K562 (cell line): ENCODE data around the gene ATP8A1. TPM values are rescaled to one million over a fixed set of nuclear protein-coding genes. Genes with fewer than 3 reads are reported as not detected.

Source experiments
- ATAC-seq: fragments of 200-7000 bp; cut with Tn5 transposase; 3 replicates; pipeline ENCODE4 v1.9.1; 2020; ENCODE audit warnings: moderate library complexity
- BruUV-seq: library from RNA; stranded (reverse); fragments of 400-500 nt; replicated peaks from 2 replicates; lab custom pipeline; 2021; lab: Mats Ljungman, UMichigan
- CTCF ChIA-PET: fragments of 300-600 bp; formaldehyde crosslinking; extraction: SDS; loops from one replicate; lab custom pipeline; 2021; ENCODE audit warnings: low intra/inter-chr PET ratio; lab: Yijun Ruan, JAX
- POLR2A ChIA-PET: fragments of 300-600, 350-650 bp; sonication (Branson Sonifier 250); formaldehyde crosslinking; extraction: SDS; loops from one replicate; lab custom pipeline; 2021; ENCODE audit warnings: antibody characterized with exemption, inconsistent platforms; lab: Yijun Ruan, JAX
- DNase-seq, 4 experiments: peaks; one replicate each; pipeline versions ENCODE4 v3.0.0 to v3.0.0-alpha.2; 2011 to 2018; ENCODE audit warnings: low spot score in 3 of 4, mixed read lengths in 3 of 4; ENCODE audit errors: extremely low read depth in 1 of 4
- FAIRE-seq: peaks from 2 replicates; lab custom pipeline; 2011; peaks lifted over from hg19 to GRCh38; lab: Jason Lieb, UNC
- H2AFZ ChIP-seq: 2 replicates; pipeline ENCODE4 v1.6.0; 2011; ENCODE audit warnings: low read depth, low read length, control low read depth, inconsistent platforms
- H3K27ac ChIP-seq: fragments of 200-600 bp; 3 replicates; pipeline ENCODE4 v1.8.0; 2011; ENCODE audit warnings: low read depth, mild to moderate bottlenecking, control low read depth, inconsistent platforms, low read length, moderate library complexity, mixed read lengths; ENCODE audit errors: extremely low read depth
- H3K27me3 ChIP-seq, 2 experiments: fragments of 300-600 bp in 1 of 2; 2 replicates in 1 of 2; 3 replicates in 1 of 2; pipeline versions ENCODE4 v1.6.0 to v1.8.0; 2011; ENCODE audit warnings: inconsistent platforms in 2 of 2, low read length in 2 of 2, mild to moderate bottlenecking in 1 of 2, mixed read lengths in 1 of 2, moderate library complexity in 1 of 2; ENCODE audit not compliant: control insufficient read depth in 2 of 2, insufficient read depth in 2 of 2
- H3K36me3 ChIP-seq: fragments of 300-600 bp; 3 replicates; pipeline ENCODE4 v1.8.0; 2011; ENCODE audit warnings: mild to moderate bottlenecking, low read length, inconsistent platforms; ENCODE audit not compliant: control insufficient read depth, insufficient read depth
- H3K4me1 ChIP-seq, 2 experiments: fragments of 200-600 bp in 1 of 2; replicated peaks in 1 of 2; 2 replicates in 1 of 2; 3 replicates in 1 of 2; pipeline versions ENCODE4 v1.5.1 to v1.8.0; 2011; ENCODE audit warnings: inconsistent platforms in 2 of 2, low read length in 2 of 2, mild to moderate bottlenecking in 1 of 2, mixed read lengths in 1 of 2, moderate library complexity in 1 of 2; ENCODE audit not compliant: control insufficient read depth in 2 of 2, insufficient read depth in 2 of 2
- H3K4me2 ChIP-seq: 2 replicates; pipeline ENCODE4 v1.6.1; 2011; ENCODE audit warnings: low read length, control low read depth, inconsistent platforms, mixed read lengths; ENCODE audit not compliant: insufficient read depth
- H3K4me3 ChIP-seq: fragments of 200-600 bp; sonication (generic), shearing (Covaris generic); 2 replicates; pipeline ENCODE4 v1.5.1; 2016; ENCODE audit warnings: control low read depth, inconsistent platforms
- H3K79me2 ChIP-seq: fragments of 200-600 bp; 3 replicates; pipeline ENCODE4 v1.8.0; 2011; ENCODE audit warnings: low read length, inconsistent platforms; ENCODE audit not compliant: control insufficient read depth, insufficient read depth
- H3K9ac ChIP-seq, 2 experiments: 2 replicates each; pipeline versions ENCODE4 v1.6.0 to v1.6.1; 2011; ENCODE audit warnings: low read depth in 2 of 2, low read length in 2 of 2, control low read depth in 1 of 2, inconsistent platforms in 1 of 2, mild to moderate bottlenecking in 1 of 2, mixed read lengths in 1 of 2; ENCODE audit not compliant: insufficient read depth in 1 of 2
- H3K9me1 ChIP-seq: one replicate; pipeline ENCODE4 v1.6.0; 2011; ENCODE audit warnings: inconsistent platforms, mild to moderate bottlenecking, low read length, moderate library complexity; ENCODE audit not compliant: control insufficient read depth, insufficient read depth
- H3K9me3 ChIP-seq: replicated peaks from 2 replicates; pipeline ENCODE4 v1.5.1; 2011; ENCODE audit warnings: low read depth, low read length, inconsistent platforms; ENCODE audit not compliant: control insufficient read depth, insufficient read depth
- H4K20me1 ChIP-seq: replicated peaks from 2 replicates; pipeline ENCODE4 v1.6.1; 2011; ENCODE audit warnings: low read length, inconsistent platforms, mixed read lengths; ENCODE audit not compliant: control insufficient read depth, insufficient read depth
- HCFC1 ChIP-seq: IDR thresholded peaks from 2 replicates; pipeline ENCODE4 v1.6.1; 2012; ENCODE audit warnings: low read depth, low read length, improper control_type of control experiment
- POLR2B ChIP-seq: fragments of 450-650 bp; IDR thresholded peaks from 2 replicates; pipeline ENCODE4 v1.6.1; 2018; ENCODE audit warnings: low read depth; ENCODE audit not compliant: partially characterized antibody
- PRPF4 ChIP-seq: fragments of 200-400 bp; formaldehyde crosslinking; IDR thresholded peaks from one replicate; pipeline ENCODE4 v1.6.1; 2017; ENCODE audit warnings: low read length, low read depth, mild to moderate bottlenecking; ENCODE audit not compliant: insufficient read depth, poor library complexity, severe bottlenecking
- SOX6 ChIP-seq: fragments of 450-650 bp; IDR thresholded peaks from 2 replicates; pipeline ENCODE4 v1.6.1; 2014; ENCODE audit warnings: mild to moderate bottlenecking
- XRCC3 ChIP-seq: fragments of 450-650 bp; IDR thresholded peaks from 2 replicates; pipeline ENCODE4 v1.6.1; 2017; ENCODE audit warnings: mild to moderate bottlenecking, moderate library complexity
- ZNF561 ChIP-seq: fragments of 450-650 bp; formaldehyde crosslinking; conservative IDR thresholded peaks from 2 replicates; pipeline ENCODE4 v1.4.0; 2020; ENCODE audit warnings: mild to moderate bottlenecking, moderate library complexity
- WGBS: fragments of 100-300 bp; shearing (Covaris generic); methylation state at CpG from one replicate; pipeline ENCODE4 v1.1.6; 2016; ENCODE audit warnings: low coverage, mixed read lengths; ENCODE audit not compliant: insufficient coverage; ENCODE audit errors: missing lambda C conversion rate; 5-methylcytosine and 5-hydroxymethylcytosine counted together
- in situ Hi-C: fragments of 300-500 bp; cut with MboI; formaldehyde crosslinking; loops from 4 replicates; pipeline ENCODE4 v1.15.0; 2018; ENCODE audit warnings: inconsistent platforms, mixed read lengths
- intact Hi-C: fragments of 100-400 bp; cut with micrococcal nuclease; formaldehyde crosslinking; loops from 2 replicates; pipeline ENCODE4 v1.14.2; 2022
- polyA plus RNA-seq, 8 experiments: library from polyadenylated mRNA; depleted of rRNA in 4 of 8; stranded (reverse) in 5 of 8; unstranded in 3 of 8; fragments of >200 nt; fragmentation: Nextera tagmentation in 2 of 8; fragmentation: Illumina TruSeq in 1 of 8; extraction: Ambion mirVana in 2 of 8; extraction: Trizol in 1 of 8; gene quantifications; 2 replicates each; pipeline versions ENCODE4 v1.2.1 to v1.2.3, GENCODE V29; 2011 to 2014; ENCODE audit warnings: inconsistent platforms in 1 of 8, missing spikeins in 1 of 8
- total RNA-seq, 7 experiments: library from RNA; depleted of rRNA in 6 of 7; stranded (reverse); fragments of >200 nt in 6 of 7; fragmentation: Illumina TruSeq in 2 of 7; extraction: Trizol in 2 of 7; gene quantifications; 2 replicates each; pipeline versions ENCODE4 v1.2.1 to v1.2.3, GENCODE V29; 2011 to 2021; ENCODE audit warnings: low replicate concordance in 1 of 7
- TF ChIP-seq, protein P1 (sequence below): sonication (generic); formaldehyde crosslinking; IDR thresholded peaks from 2 replicates; pipeline ENCODE4 v1.4.0; 2020; ENCODE audit warnings: mild to moderate bottlenecking, missing genetic modification reagents
- TF ChIP-seq, protein P2 (sequence below): sonication (generic); formaldehyde crosslinking; IDR thresholded peaks from 2 replicates; pipeline ENCODE4 v1.8.0; 2022; ENCODE audit warnings: mild to moderate bottlenecking, missing genetic modification reagents, borderline replicate concordance
- TF ChIP-seq, protein P3 (sequence below): fragments of 450-650 bp; formaldehyde crosslinking; IDR thresholded peaks from 2 replicates; pipeline ENCODE4 v1.4.0; 2020; ENCODE audit warnings: mild to moderate bottlenecking, moderate library complexity
- TF ChIP-seq, protein P4 (sequence below): fragments of 250-450 bp; sonication (Bioruptor Pico); IDR thresholded peaks from 2 replicates; pipeline ENCODE4 v1.4.0; 2020; ENCODE audit warnings: mild to moderate bottlenecking, moderate library complexity, borderline replicate concordance
- TF ChIP-seq, protein P5 (sequence below): fragments of 200-800 bp; sonication (Bioruptor generic); IDR thresholded peaks from 2 replicates; pipeline ENCODE4 v1.6.1; 2017; ENCODE audit warnings: missing genetic modification characterization, missing compliant biosample characterization

The ATP8A1 gene
- total and polyA plus RNA-seq, 9 of the 15 experiments (the other 6 are each of a cell fraction or from before 2014, with no cell fraction given): 0.05 to 0.29 (median 0.07) TPM; not detected in 2

DNA sequence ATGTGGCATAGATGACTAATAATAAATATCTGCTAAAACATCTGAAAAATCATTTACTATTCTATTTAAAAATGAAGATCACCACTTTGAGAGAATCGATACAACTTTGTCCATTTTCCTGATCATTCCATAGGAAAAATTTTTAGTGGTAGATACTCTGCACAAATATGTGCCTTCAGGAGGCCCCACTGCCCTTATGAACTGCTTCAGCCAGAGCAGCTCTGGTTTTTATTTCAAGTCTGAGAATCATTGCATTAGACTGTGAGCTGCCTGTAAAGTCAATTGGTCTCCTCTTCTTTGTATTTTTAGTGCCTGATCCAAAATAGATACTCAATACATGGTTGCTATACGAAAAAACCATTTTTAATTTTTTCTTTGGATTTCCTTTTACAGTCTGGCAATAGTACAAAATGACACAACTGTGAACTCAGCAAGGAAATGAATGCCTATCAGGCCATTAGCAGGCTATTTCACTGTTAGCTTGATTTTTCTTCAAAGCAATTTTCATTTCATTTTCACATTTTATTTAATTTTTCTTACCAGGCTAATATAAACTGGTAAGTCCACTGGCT lies 190.5 kb downstream of the ATP8A1 start (continued):
- TF ChIP-seq, protein P1, sequence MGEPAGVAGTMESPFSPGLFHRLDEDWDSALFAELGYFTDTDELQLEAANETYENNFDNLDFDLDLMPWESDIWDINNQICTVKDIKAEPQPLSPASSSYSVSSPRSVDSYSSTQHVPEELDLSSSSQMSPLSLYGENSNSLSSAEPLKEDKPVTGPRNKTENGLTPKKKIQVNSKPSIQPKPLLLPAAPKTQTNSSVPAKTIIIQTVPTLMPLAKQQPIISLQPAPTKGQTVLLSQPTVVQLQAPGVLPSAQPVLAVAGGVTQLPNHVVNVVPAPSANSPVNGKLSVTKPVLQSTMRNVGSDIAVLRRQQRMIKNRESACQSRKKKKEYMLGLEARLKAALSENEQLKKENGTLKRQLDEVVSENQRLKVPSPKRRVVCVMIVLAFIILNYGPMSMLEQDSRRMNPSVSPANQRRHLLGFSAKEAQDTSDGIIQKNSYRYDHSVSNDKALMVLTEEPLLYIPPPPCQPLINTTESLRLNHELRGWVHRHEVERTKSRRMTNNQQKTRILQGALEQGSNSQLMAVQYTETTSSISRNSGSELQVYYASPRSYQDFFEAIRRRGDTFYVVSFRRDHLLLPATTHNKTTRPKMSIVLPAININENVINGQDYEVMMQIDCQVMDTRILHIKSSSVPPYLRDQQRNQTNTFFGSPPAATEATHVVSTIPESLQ (CRISPR knock-in tag): no peak
- TF ChIP-seq POLR2B (no peak), PRPF4 (no peak), HCFC1 (no peak), ZNF561 (no peak)
- TF ChIP-seq, protein P2, sequence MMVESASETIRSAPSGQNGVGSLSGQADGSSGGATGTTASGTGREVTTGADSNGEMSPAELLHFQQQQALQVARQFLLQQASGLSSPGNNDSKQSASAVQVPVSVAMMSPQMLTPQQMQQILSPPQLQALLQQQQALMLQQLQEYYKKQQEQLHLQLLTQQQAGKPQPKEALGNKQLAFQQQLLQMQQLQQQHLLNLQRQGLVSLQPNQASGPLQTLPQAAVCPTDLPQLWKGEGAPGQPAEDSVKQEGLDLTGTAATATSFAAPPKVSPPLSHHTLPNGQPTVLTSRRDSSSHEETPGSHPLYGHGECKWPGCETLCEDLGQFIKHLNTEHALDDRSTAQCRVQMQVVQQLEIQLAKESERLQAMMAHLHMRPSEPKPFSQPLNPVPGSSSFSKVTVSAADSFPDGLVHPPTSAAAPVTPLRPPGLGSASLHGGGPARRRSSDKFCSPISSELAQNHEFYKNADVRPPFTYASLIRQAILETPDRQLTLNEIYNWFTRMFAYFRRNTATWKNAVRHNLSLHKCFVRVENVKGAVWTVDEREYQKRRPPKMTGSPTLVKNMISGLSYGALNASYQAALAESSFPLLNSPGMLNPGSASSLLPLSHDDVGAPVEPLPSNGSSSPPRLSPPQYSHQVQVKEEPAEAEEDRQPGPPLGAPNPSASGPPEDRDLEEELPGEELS: no peak

DNA sequence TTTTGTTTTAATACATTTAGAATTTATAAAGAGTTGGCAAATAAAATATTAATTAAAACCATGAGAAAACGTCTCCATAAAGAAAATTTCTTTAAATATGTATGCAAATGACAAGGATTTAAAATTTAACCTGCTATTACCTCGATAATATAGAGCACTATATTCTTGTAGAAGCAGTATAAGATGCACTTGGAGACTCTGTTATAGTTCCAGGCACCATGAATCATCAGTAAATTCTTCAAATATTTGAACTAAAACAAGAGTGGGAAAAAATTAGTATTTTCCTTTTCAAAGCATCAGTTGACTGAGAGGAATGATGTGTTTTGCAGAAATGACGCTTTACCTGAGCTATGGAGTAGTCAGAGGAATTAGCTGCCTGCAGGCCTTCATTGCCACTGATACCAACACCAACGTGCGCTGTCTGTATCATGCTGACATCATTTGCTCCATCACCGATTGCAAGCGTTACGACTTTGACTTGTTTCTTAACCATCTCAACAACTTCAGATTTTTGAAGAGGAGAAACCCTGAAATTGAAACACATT lies 192.3 kb downstream of the ATP8A1 start:
- ChIA-PET CTCF (no interaction called here), POLR2A (no interaction called here)
- WGBS: 3% methylated on average over 8 of the region's 8 CpGs
- no peaks in the 10 kb centered on the region for H4K20me1 ChIP-seq
- no peaks in the 10 kb centered on the region for H3K9me1 ChIP-seq
- H3K4me1 ChIP-seq: no peaks in the 10 kb centered on the region
- no peak for ATAC-seq
- H3K9ac ChIP-seq: no peak overlapping the region
- intact Hi-C loops: no loop called here
- H3K79me2 ChIP-seq: no peaks in the 10 kb centered on the region
- H3K9me3 ChIP-seq: no peaks in the 10 kb centered on the region
- in situ Hi-C loops: no loop called here
- no peak for FAIRE-seq
- H3K27ac ChIP-seq: no peak overlapping the region
- H3K27me3 ChIP-seq: no peaks in the 10 kb centered on the region
- BruUV-seq: no TSS peak
- no peaks in the 10 kb centered on the region for H3K36me3 ChIP-seq
- no peak for DNase-seq
- H2AFZ ChIP-seq: no peak overlapping the region
- H3K4me3 ChIP-seq: no peak overlapping the region
- H3K4me2 ChIP-seq: no peak overlapping the region
- TF ChIP-seq XRCC3 (no peak), SOX6 (no peak)
- TF ChIP-seq, protein P3, sequence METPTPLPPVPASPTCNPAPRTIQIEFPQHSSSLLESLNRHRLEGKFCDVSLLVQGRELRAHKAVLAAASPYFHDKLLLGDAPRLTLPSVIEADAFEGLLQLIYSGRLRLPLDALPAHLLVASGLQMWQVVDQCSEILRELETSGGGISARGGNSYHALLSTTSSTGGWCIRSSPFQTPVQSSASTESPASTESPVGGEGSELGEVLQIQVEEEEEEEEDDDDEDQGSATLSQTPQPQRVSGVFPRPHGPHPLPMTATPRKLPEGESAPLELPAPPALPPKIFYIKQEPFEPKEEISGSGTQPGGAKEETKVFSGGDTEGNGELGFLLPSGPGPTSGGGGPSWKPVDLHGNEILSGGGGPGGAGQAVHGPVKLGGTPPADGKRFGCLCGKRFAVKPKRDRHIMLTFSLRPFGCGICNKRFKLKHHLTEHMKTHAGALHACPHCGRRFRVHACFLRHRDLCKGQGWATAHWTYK: no peak
- TF ChIP-seq, protein P4, sequence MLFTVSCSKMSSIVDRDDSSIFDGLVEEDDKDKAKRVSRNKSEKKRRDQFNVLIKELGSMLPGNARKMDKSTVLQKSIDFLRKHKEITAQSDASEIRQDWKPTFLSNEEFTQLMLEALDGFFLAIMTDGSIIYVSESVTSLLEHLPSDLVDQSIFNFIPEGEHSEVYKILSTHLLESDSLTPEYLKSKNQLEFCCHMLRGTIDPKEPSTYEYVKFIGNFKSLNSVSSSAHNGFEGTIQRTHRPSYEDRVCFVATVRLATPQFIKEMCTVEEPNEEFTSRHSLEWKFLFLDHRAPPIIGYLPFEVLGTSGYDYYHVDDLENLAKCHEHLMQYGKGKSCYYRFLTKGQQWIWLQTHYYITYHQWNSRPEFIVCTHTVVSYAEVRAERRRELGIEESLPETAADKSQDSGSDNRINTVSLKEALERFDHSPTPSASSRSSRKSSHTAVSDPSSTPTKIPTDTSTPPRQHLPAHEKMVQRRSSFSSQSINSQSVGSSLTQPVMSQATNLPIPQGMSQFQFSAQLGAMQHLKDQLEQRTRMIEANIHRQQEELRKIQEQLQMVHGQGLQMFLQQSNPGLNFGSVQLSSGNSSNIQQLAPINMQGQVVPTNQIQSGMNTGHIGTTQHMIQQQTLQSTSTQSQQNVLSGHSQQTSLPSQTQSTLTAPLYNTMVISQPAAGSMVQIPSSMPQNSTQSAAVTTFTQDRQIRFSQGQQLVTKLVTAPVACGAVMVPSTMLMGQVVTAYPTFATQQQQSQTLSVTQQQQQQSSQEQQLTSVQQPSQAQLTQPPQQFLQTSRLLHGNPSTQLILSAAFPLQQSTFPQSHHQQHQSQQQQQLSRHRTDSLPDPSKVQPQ (CRISPR knock-in tag): no peak
- TF ChIP-seq, protein P5, sequence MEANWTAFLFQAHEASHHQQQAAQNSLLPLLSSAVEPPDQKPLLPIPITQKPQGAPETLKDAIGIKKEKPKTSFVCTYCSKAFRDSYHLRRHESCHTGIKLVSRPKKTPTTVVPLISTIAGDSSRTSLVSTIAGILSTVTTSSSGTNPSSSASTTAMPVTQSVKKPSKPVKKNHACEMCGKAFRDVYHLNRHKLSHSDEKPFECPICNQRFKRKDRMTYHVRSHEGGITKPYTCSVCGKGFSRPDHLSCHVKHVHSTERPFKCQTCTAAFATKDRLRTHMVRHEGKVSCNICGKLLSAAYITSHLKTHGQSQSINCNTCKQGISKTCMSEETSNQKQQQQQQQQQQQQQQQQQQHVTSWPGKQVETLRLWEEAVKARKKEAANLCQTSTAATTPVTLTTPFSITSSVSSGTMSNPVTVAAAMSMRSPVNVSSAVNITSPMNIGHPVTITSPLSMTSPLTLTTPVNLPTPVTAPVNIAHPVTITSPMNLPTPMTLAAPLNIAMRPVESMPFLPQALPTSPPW: no peak
